Panc1 (cell line): ENCODE results near the gene CDH13. TPM values are rescaled to one million over a fixed set of nuclear protein-coding genes. Genes with fewer than 3 reads are reported as not detected.

Source experiments
- ATAC-seq: fragments of 200-7000 bp; cut with Tn5 transposase; 2 replicates; pipeline ENCODE4 v1.9.1; 2020; ENCODE audit warnings: mild to moderate bottlenecking, moderate library complexity
- BruUV-seq: library from RNA; stranded (reverse); fragments of 400-500 nt; replicated peaks from 2 replicates; lab custom pipeline; 2021; lab: Mats Ljungman, UMichigan
- CTCF ChIA-PET: fragments of 300-600 bp; sonication (Branson Sonifier 250); formaldehyde crosslinking; loops from one replicate; lab custom pipeline; 2022; ENCODE audit warnings: antibody characterized with exemption; lab: Charles Lee
- POLR2A ChIA-PET: fragments of 300-600 bp; sonication (Branson Sonifier 250); formaldehyde crosslinking; loops from one replicate; lab custom pipeline; 2022; ENCODE audit warnings: antibody characterized with exemption; lab: Charles Lee
- DNase-seq: peaks from one replicate; pipeline ENCODE4 v3.0.0-alpha.2; 2010; ENCODE audit warnings: low read depth, low spot score
- H3K27ac ChIP-seq: 2 replicates; pipeline ENCODE4 v1.5.1; 2011; ENCODE audit warnings: mild to moderate bottlenecking, low read length, inconsistent platforms
- H3K27me3 ChIP-seq: fragments of 200-500 bp; sonication (Bioruptor generic); 2 replicates; pipeline ENCODE4 v1.6.0; 2014; ENCODE audit warnings: low read length, inconsistent platforms; ENCODE audit not compliant: control insufficient read depth, insufficient read depth
- H3K36me3 ChIP-seq: fragments of 200-500 bp; sonication (Bioruptor generic); 2 replicates; pipeline ENCODE4 v1.5.1; 2014; ENCODE audit warnings: inconsistent platforms, mild to moderate bottlenecking, low read length, moderate library complexity; ENCODE audit not compliant: control insufficient read depth, insufficient read depth
- H3K4me1 ChIP-seq: 2 replicates; pipeline ENCODE4 v1.5.1; 2011; ENCODE audit warnings: inconsistent platforms, mild to moderate bottlenecking, low read length, moderate library complexity; ENCODE audit not compliant: control insufficient read depth, insufficient read depth
- H3K4me3 ChIP-seq, 2 experiments: 2 replicates each; pipeline ENCODE4 v1.5.1; 2011 to 2012; ENCODE audit warnings: low read depth in 2 of 2, low read length in 2 of 2, mild to moderate bottlenecking in 2 of 2, inconsistent platforms in 1 of 2, moderate library complexity in 1 of 2
- H3K9me3 ChIP-seq: fragments of 200-500 bp; sonication (Bioruptor generic); 2 replicates; pipeline ENCODE4 v1.5.1; 2014; ENCODE audit warnings: low read depth, mild to moderate bottlenecking, inconsistent platforms, low read length, moderate library complexity; ENCODE audit not compliant: control insufficient read depth, insufficient read depth
- CTCF ChIP-seq: fragments of 450-650 bp; IDR thresholded peaks from 2 replicates; pipeline ENCODE4 v1.5.1; 2017; ENCODE audit warnings: mild to moderate bottlenecking
- POLR2AphosphoS5 ChIP-seq: IDR thresholded peaks from 2 replicates; pipeline ENCODE4 v1.6.1; 2012; ENCODE audit warnings: mild to moderate bottlenecking, low read depth, low read length, moderate library complexity
- REST ChIP-seq, 2 experiments: IDR thresholded peaks; 2 replicates each; pipeline ENCODE4 v1.6.1; 2011 to 2012; ENCODE audit warnings: low read depth in 2 of 2, control low read depth in 1 of 2, low read length in 1 of 2, mild to moderate bottlenecking in 1 of 2, moderate library complexity in 1 of 2; ENCODE audit not compliant: insufficient read depth in 1 of 2
- SIN3A ChIP-seq: IDR thresholded peaks from 2 replicates; pipeline ENCODE4 v1.6.1; 2012; ENCODE audit warnings: low read depth, mild to moderate bottlenecking, low read length, moderate library complexity, borderline replicate concordance; ENCODE audit not compliant: insufficient read depth
- TCF7L2 ChIP-seq: IDR thresholded peaks from 2 replicates; pipeline ENCODE4 v1.6.1; 2011; ENCODE audit warnings: mild to moderate bottlenecking, low read depth, low read length, inconsistent platforms
- in situ Hi-C: cut with HindIII; loops from 2 replicates; pipeline ENCODE4 v1.10.0; 2016; ENCODE audit warnings: low sequenced_read_pairs, low pct_unique_long_range_greater_than_20kb
- intact Hi-C: fragments of 100-400 bp; cut with micrococcal nuclease; formaldehyde crosslinking; loops from one replicate; pipeline ENCODE4 v1.10.0; 2022; ENCODE audit not compliant: unreplicated experiment
- total RNA-seq: library from RNA; stranded (reverse); gene quantifications from one replicate; pipeline ENCODE4 v1.2.1, GENCODE V29; 2021; ENCODE audit not compliant: unreplicated experiment

Gene CDH13
- total RNA-seq, 1 experiment from 2014 or later: not detected

GRCh38 chr16:82833378-82833993 lies 206.7 kb downstream of the CDH13 start:
- H3K36me3 ChIP-seq: no peaks in the 10 kb centered on the region
- H3K4me1 ChIP-seq: no peaks in the 10 kb centered on the region
- TF ChIP-seq POLR2AphosphoS5 (no peak), TCF7L2 (no peak), SIN3A (no peak), REST (IDR thresholded peaks at IDR 0.05; ENCODE audit: insufficient read depth in 1 of 2, low read depth in 2 of 2, low read length in 1 of 2) (no peak), CTCF (no peak)
- no TSS peak for BruUV-seq
- DNase-seq (no peak), ATAC-seq (no peak)
- in situ Hi-C loops (no loop called here), intact Hi-C loops (no loop called here)
- H3K9me3 ChIP-seq: no peaks in the 10 kb centered on the region
- POLR2A ChIA-PET: no interaction called here
- no peak overlapping the region for H3K27ac ChIP-seq
- CTCF ChIA-PET: no interaction called here
- no peaks in the 10 kb centered on the region for H3K27me3 ChIP-seq
- no peak overlapping the region for H3K4me3 ChIP-seq

GRCh38 chr16:82834151-82834815 lies 207.5 kb downstream of the CDH13 start:
- BruUV-seq: no TSS peak

More at GRCh38 chr16:82834151-82834815, 207.5 kb downstream of the CDH13 start:
- no peak for TF ChIP-seq SIN3A
- no peak for TF ChIP-seq CTCF
- TF ChIP-seq REST (IDR thresholded peaks at IDR 0.05; ENCODE audit: insufficient read depth in 1 of 2, low read depth in 2 of 2, low read length in 1 of 2): no peak
- no peak for TF ChIP-seq TCF7L2
- no peak for TF ChIP-seq POLR2AphosphoS5
- DNase-seq (no peak), ATAC-seq (no peak)
- Histone ChIP-seq H3K4me1 (no peaks in the 10 kb centered on the region), H3K9me3 (no peaks in the 10 kb centered on the region), H3K27ac (no peak overlapping the region), H3K27me3 (no peaks in the 10 kb centered on the region), H3K36me3 (no peaks in the 10 kb centered on the region), H3K4me3 (no peak overlapping the region)
- ChIA-PET CTCF (no interaction called here), POLR2A (no interaction called here)
- intact Hi-C loops (no loop called here), in situ Hi-C loops (no loop called here)
